Kidney (tissue), 14 donors: ENCODE data around the gene DNAL4. TPM values are rescaled to one million over a fixed set of nuclear protein-coding genes. Genes with fewer than 3 reads are reported as not detected.

Experiments
- DNase-seq, 5 donors: peaks; one replicate each; pipeline ENCODE4 v3.0.0-alpha.2; 2013 to 2020
- FAIRE-seq: peaks from 2 replicates; lab custom pipeline; 2012; peaks lifted over from hg19 to GRCh38; lab: Jason Lieb, UNC
- H3K27ac ChIP-seq, 2 donors: one replicate each; pipeline ENCODE4 v1.7.0; 2013; ENCODE audit warnings: low read depth in 2 of 2, low read length in 2 of 2, inconsistent platforms in 1 of 2
- H3K27me3 ChIP-seq: one replicate; pipeline ENCODE4 v1.7.1; 2013; ENCODE audit warnings: low read length, inconsistent platforms; ENCODE audit not compliant: control insufficient read depth, insufficient read depth
- H3K36me3 ChIP-seq, 3 donors: one replicate each; pipeline versions ENCODE4 v1.7.0 to v1.7.1; 2013; ENCODE audit warnings: low read length in 3 of 3, control low read depth in 1 of 3, inconsistent platforms in 1 of 3; ENCODE audit not compliant: insufficient read depth in 3 of 3, control insufficient read depth in 2 of 3
- H3K4me1 ChIP-seq, 3 donors: one replicate each; pipeline versions ENCODE4 v1.7.0 to v1.7.1; 2013; ENCODE audit warnings: low read length in 3 of 3, inconsistent platforms in 1 of 3, low read depth in 1 of 3; ENCODE audit not compliant: control insufficient read depth in 2 of 3, insufficient read depth in 2 of 3
- H3K4me3 ChIP-seq, 3 donors: one replicate each; pipeline versions ENCODE4 v1.7.0 to v1.8.1; 2013; ENCODE audit warnings: low read length in 3 of 3, control low read depth in 1 of 3, inconsistent platforms in 1 of 3
- H3K9ac ChIP-seq, 3 donors: one replicate each; pipeline versions ENCODE4 v1.7.0 to v1.7.1; 2013; ENCODE audit warnings: low read length in 3 of 3, control low read depth in 1 of 3, inconsistent platforms in 1 of 3
- H3K9me3 ChIP-seq, 3 donors: one replicate each; pipeline versions ENCODE4 v1.7.0 to v1.7.1; 2013; ENCODE audit warnings: low read length in 3 of 3, control low read depth in 1 of 3, inconsistent platforms in 1 of 3; ENCODE audit not compliant: control insufficient read depth in 2 of 3, insufficient read depth in 1 of 3
- CTCF ChIP-seq: IDR thresholded peaks from 3 replicates; pipeline ENCODE4 v1.5.1; 2012; ENCODE audit warnings: mild to moderate bottlenecking, moderate library complexity, borderline replicate concordance; ENCODE audit not compliant: insufficient read depth; ENCODE audit errors: extremely low read depth
- intact Hi-C: fragments of 100-400 bp; cut with DNase I; formaldehyde crosslinking; loops from one replicate; pipeline ENCODE4 v1.11.1; 2022
- polyA plus RNA-seq: library from polyadenylated mRNA; stranded (reverse); fragments of 350-450 nt; fragmentation: Illumina TruSeq; extraction: RNeasy Lipid Tissue Mini Kit (QIAGEN cat#74804); gene quantifications from one replicate; pipeline ENCODE4 v1.2.3, GENCODE V29; 2014; ENCODE audit warnings: low read depth, low replicate concordance; ENCODE audit not compliant: insufficient read depth
- total RNA-seq: library from RNA; stranded (reverse); fragmentation: NEBNext Ultra II Directional; extraction: Animal tissue kit (Norgen Biotek cat#: 25700); gene quantifications from one replicate; pipeline ENCODE4 v1.2.1, GENCODE V29; 2021
- donor health status: control.
- donor health status: control.
- donor health status: control.
- donor health status: control.
- donor health status: control.
- donor health status: DM: yes; HTN: yes; CAD: no.
- donor health status: Normal renal cell carcinoma (clear cell type).

DNAL4 gene
- total and polyA plus RNA-seq, 2 donors from 2014 or later, result 26.5 to 39.7 TPM

GRCh38 chr22:38842512-38843200 lies 48.7 kb upstream of the DNAL4 start:
- intact Hi-C loops, result loop anchor here (10.0 kb wide), 1 partner anchor 78 kb away; no protein-coding TSS in a partner anchor
- no peak for TF ChIP-seq CTCF
- peak in 1 of 5 donors; percentile 48 for DNase-seq
- H3K36me3 ChIP-seq, result no peaks in the 10 kb centered on the region
- H3K4me3 ChIP-seq, result peak overlapping the region in 1 of 3 donors; percentile 2
- no peaks in the 10 kb centered on the region for H3K9me3 ChIP-seq
- no peak for FAIRE-seq
- H3K27me3 ChIP-seq, result no peaks in the 10 kb centered on the region
- no peak overlapping the region for H3K9ac ChIP-seq
- no peak overlapping the region for H3K27ac ChIP-seq
- H3K4me1 ChIP-seq, result peaks cover 0 to 5% (median 0%) of the 10 kb centered on the region in 3 donors

DNA sequence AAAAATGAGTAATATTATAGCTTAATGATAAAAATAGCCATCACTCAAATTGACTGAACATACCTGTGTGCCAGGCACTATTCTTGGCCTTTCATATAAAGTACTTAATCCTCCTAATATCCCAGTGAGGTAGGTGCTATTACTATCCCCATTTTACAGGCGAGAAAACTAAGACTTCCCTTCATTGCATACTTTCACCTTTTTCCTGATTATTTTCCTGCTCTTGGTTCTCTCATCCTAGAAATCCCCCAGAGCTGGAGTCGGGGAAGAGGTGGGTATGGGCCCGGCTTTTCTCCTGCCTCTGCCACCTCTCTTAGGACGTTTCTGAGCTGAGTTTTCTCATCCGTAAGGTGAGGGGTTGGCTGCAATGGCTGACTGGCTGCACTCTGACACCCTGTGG lies 47.7 kb upstream of the DNAL4 start:
- H3K4me3 ChIP-seq, result no peak overlapping the region
- no peak for DNase-seq
- H3K9ac ChIP-seq, result no peak overlapping the region
- H3K27me3 ChIP-seq, result no peaks in the 10 kb centered on the region
- TF ChIP-seq CTCF, result no peak
- H3K27ac ChIP-seq, result no peak overlapping the region
- no peaks in the 10 kb centered on the region for H3K9me3 ChIP-seq
- intact Hi-C loops, result loop anchor here (10.0 kb wide), 1 partner anchor 77 kb away; no protein-coding TSS in a partner anchor
- peaks cover 0 to 5% (median 0%) of the 10 kb centered on the region in 3 donors for H3K4me1 ChIP-seq
- H3K36me3 ChIP-seq, result no peaks in the 10 kb centered on the region
- no peak for FAIRE-seq

DNA sequence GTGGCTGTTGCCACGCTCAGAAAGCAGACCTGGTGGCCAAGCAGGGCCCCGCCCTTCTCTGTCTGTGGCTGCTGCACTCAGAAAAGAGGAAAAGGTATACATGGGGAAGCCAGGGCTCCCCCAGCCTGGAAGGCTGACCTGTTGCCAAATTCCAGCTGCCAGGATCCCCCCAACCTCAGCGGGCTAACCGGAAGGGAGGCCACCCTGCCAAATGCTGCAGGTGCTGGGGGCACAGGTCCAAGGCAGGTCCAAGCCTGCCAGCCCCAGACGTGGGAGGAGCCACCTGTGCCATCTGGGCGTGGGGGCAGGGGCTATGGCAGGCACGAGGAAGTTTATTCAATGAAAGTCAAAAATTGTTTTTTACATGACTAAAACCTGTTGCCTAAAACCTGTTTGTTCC lies 47.3 kb upstream of the DNAL4 start:
- Histone ChIP-seq H3K9ac (no peak overlapping the region), H3K36me3 (no peaks in the 10 kb centered on the region), H3K4me3 (no peak overlapping the region), H3K9me3 (no peaks in the 10 kb centered on the region), H3K4me1 (peaks cover 0 to 5% (median 0%) of the 10 kb centered on the region in 3 donors), H3K27ac (no peak overlapping the region), H3K27me3 (no peaks in the 10 kb centered on the region)
- FAIRE-seq (no peak), DNase-seq (no peak)
- intact Hi-C loops, result loop anchor here (10.0 kb wide), 1 partner anchor 76 kb away; no protein-coding TSS in a partner anchor
- no peak for TF ChIP-seq CTCF
